ENCODE results near the gene CRTC3. TPM values are rescaled to one million over a fixed set of nuclear protein-coding genes. Genes with fewer than 3 reads are reported as not detected.

CRTC3 gene
- total and polyA plus RNA-seq, 4 donors: 12.9 to 82.2 (median 44.0) TPM

DNA sequence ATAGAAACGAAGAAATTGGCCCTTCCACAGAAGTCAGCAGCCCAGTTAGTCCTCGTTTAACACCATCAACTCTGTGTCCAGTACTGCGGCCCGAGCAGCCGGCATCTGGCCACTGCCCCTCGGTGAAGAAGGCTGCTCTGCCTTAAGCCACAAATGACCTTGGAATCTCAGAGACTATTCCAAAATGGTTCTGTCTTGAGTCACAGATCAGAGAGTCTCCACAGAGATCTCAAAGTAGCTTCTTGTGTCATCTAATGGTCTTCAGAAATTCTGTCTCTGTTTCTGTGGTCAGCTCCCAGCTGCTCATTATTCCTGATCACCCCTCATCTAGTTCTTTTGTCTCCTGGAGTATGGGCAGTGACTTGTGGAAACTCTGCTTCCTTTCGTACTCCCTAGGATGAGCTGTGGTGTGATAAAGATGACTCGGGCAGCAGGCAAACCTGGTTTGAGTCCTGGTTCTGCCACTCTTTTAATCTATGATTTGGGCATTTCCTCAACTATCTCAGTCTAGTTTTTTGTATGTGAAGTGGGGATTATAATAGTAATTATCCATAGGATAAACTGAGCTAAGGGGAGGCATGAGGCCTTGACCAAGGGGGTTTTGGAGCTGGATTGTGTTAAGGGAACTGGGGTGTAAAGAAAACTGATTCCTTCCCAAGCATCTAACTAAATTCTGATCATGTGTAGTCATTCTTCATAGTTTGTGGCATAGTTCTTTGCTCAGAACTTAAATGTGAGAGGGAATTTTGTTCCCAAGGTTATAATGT lies 22.6 kb downstream of the CRTC3 start:
- ATAC-seq (ENCODE audit: low FRiP score) (peak; percentile 58), DNase-seq (no peak)
- no peaks in the 10 kb centered on the region for H3K9me3 ChIP-seq (ENCODE audit: control insufficient read depth, low read length)
- H3K4me1 ChIP-seq (ENCODE audit: control insufficient read depth in 1 of 2, insufficient read depth in 2 of 2, low read length in 2 of 2): peaks cover 4 to 11% of the 10 kb centered on the region in 2 donors
- peak overlapping the region; percentile 94 to 98 for H3K27ac ChIP-seq (ENCODE audit: low read depth in 1 of 2, low read length in 2 of 2)
- no peaks in the 10 kb centered on the region for H3K27me3 ChIP-seq (ENCODE audit: control insufficient read depth in 1 of 2, insufficient read depth in 2 of 2, low read length in 1 of 2)
- 50 to 55% methylated on average over 8 of the region's 8 CpGs for WGBS, 2 donors
- intact Hi-C loops (cut with DNase I): loop anchor here in 1 of 2 donors (5.0 kb wide), 1 partner anchor 40 kb away; no protein-coding TSS in a partner anchor
- no peaks in the 10 kb centered on the region for H3K36me3 ChIP-seq (ENCODE audit: control insufficient read depth in 1 of 2, insufficient read depth in 2 of 2, low read length in 1 of 2)
- no peak overlapping the region for H3K4me3 ChIP-seq (ENCODE audit: low read length in 2 of 2)

DNA sequence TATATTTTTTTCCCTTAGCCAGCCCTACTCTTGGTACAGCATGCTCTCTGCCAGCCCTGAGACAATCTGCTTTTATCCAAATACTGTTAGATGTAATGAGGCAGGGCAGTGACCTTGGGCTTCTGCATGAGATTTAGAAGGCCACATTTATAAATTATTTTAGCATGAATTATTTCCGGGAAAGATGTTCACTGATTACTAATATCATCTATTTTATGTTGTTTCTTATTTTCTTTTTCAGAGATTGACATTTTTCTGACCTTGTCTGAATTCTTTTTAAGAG lies 23.1 kb downstream of the CRTC3 start:
- H3K9me3 ChIP-seq (ENCODE audit: control insufficient read depth, low read length): no peaks in the 10 kb centered on the region
- H3K27me3 ChIP-seq (ENCODE audit: control insufficient read depth in 1 of 2, insufficient read depth in 2 of 2, low read length in 1 of 2): no peaks in the 10 kb centered on the region
- H3K4me3 ChIP-seq (ENCODE audit: low read length in 2 of 2): no peak overlapping the region
- H3K4me1 ChIP-seq (ENCODE audit: control insufficient read depth in 1 of 2, insufficient read depth in 2 of 2, low read length in 2 of 2): peaks cover 4 to 11% of the 10 kb centered on the region in 2 donors
- ATAC-seq (ENCODE audit: low FRiP score) (no peak), DNase-seq (no peak)
- no peaks in the 10 kb centered on the region for H3K36me3 ChIP-seq (ENCODE audit: control insufficient read depth in 1 of 2, insufficient read depth in 2 of 2, low read length in 1 of 2)
- intact Hi-C loops (cut with DNase I): loop anchor here in 1 of 2 donors (5.0 kb wide), 1 partner anchor 39 kb away; no protein-coding TSS in a partner anchor
- WGBS, 2 donors: 5 to 15% methylated on average over 1 of the region's 1 CpG
- peak overlapping the region; percentile 94 to 98 for H3K27ac ChIP-seq (ENCODE audit: low read depth in 1 of 2, low read length in 2 of 2)

DNA sequence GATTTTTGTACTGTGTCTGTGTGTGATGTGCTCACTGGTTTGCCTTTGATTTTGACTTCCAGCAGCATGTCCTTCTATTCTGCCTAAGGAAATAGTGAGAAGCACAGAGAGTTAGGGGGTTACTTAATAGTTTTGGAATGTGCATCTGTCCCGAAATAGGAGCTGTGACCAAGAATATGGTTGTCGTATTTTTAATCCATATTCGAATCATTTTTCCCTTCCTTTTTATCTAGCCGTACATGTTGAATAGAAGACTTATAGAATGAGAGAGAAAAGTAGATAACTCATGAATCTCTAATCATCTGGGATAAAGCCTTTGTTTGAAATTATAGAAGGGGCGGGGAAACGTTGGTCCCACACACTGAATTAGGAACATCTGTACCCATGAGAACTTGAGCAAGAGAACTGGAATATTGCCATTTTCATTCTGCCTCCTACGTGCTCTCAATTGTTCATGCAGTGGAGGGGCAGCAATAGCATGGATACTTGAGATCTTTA lies 23.6 kb downstream of the CRTC3 start:
- H3K27me3 ChIP-seq (ENCODE audit: control insufficient read depth in 1 of 2, insufficient read depth in 2 of 2, low read length in 1 of 2): no peaks in the 10 kb centered on the region
- peaks cover 4 to 11% of the 10 kb centered on the region in 2 donors for H3K4me1 ChIP-seq (ENCODE audit: control insufficient read depth in 1 of 2, insufficient read depth in 2 of 2, low read length in 2 of 2)
- intact Hi-C loops (cut with DNase I): loop anchor here in 1 of 2 donors (5.0 kb wide), 1 partner anchor 39 kb away; no protein-coding TSS in a partner anchor
- peak; percentile 70 for ATAC-seq (ENCODE audit: low FRiP score)
- peak overlapping the region; percentile 48 to 51 for H3K27ac ChIP-seq (ENCODE audit: low read depth in 1 of 2, low read length in 2 of 2)
- no peaks in the 10 kb centered on the region for H3K9me3 ChIP-seq (ENCODE audit: control insufficient read depth, low read length)
- DNase-seq: no peak
- no peaks in the 10 kb centered on the region for H3K36me3 ChIP-seq (ENCODE audit: control insufficient read depth in 1 of 2, insufficient read depth in 2 of 2, low read length in 1 of 2)
- peak overlapping the region in 1 of 2 donors; percentile 7 for H3K4me3 ChIP-seq (ENCODE audit: low read length in 2 of 2)
- 4 to 8% methylated on average over 7 of the region's 7 CpGs for WGBS, 2 donors

DNA sequence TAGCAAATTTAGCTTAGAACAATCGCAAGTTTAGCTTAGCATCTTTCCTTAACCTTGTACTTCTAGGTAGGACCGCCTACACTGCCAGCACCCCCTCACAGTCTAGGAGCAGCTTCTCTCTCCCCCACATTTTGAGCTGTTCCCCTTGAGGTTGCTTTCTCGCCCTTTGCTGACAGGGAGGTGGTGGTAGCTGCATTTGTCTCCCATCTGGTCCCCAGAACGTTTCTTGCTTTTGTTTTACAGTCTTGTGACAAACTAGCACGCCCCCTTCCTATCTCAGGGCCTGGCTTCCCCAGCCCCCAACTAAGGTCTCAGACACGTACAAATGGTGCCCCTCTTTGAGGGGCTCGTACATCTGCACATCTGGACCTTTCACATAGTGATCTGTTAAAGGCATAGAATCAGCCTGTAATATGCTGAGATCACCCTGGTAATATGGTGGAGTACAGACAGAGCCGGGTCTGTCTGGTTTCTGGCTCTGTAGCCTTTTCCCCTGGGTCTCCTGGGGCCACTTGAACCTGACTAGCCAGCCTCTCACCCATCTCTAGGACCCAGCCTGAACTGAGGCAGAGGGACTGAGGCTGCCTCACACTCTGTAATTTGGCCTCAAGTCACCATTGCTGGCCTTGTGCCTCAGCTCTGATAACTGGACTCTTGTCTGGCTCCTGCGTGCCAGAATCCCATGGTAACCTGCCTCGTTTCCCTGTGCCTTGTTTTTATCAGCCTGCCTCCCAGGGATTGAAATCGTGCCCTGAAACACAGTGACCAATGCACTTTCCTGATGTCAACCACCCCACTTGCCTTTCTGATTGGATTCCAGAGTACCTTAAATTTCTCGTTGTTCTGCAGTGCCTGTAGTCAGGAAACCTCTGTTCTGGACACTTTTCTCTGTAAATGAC lies 27.7 kb downstream of the CRTC3 start:
- 9 to 11% methylated on average over 12 of the region's 12 CpGs for WGBS, 2 donors
- Histone ChIP-seq H3K27me3 (ENCODE audit: control insufficient read depth in 1 of 2, insufficient read depth in 2 of 2, low read length in 1 of 2) (no peaks in the 10 kb centered on the region), H3K4me3 (ENCODE audit: low read length in 2 of 2) (no peak overlapping the region), H3K4me1 (ENCODE audit: control insufficient read depth in 1 of 2, insufficient read depth in 2 of 2, low read length in 2 of 2) (peaks cover 5 to 7% of the 10 kb centered on the region in 2 donors), H3K27ac (ENCODE audit: low read depth in 1 of 2, low read length in 2 of 2) (peak overlapping the region; percentile 91 to 97), H3K9me3 (ENCODE audit: control insufficient read depth, low read length) (no peaks in the 10 kb centered on the region), H3K36me3 (ENCODE audit: control insufficient read depth in 1 of 2, insufficient read depth in 2 of 2, low read length in 1 of 2) (no peaks in the 10 kb centered on the region)
- ATAC-seq (ENCODE audit: low FRiP score) (peak; percentile 88), DNase-seq (peak; percentile 93 to 94)
- intact Hi-C loops (cut with DNase I): loop anchor here (5.0 kb wide), 2 partner anchors 40 to 55 kb away; no protein-coding TSS in a partner anchor

DNA sequence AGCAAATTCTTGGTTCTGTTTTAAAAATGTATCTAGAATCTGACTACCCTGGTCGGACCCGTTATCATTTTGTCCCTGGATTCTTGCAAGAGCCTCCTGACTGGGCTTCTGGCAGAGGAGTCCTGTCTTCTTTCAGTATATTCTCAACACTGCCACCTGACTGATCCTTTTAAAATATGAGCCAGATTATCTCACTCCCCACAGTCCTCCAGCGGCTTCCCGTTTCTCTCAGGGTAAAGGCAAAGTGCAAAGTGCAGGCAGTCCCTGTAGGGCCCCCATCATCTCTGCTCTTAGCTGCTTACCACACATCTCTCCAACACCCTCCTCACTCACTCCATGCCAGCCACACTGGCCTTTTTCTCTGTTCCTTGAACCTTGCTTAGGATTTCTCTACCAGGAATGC lies 28.4 kb downstream of the CRTC3 start:
- intact Hi-C loops (cut with DNase I): loop anchor here (5.0 kb wide), 2 partner anchors 39 to 54 kb away; no protein-coding TSS in a partner anchor
- H3K9me3 ChIP-seq (ENCODE audit: control insufficient read depth, low read length): no peaks in the 10 kb centered on the region
- no peaks in the 10 kb centered on the region for H3K36me3 ChIP-seq (ENCODE audit: control insufficient read depth in 1 of 2, insufficient read depth in 2 of 2, low read length in 1 of 2)
- WGBS, 2 donors: 0 to 2% methylated on average over 4 of the region's 4 CpGs
- H3K27me3 ChIP-seq (ENCODE audit: control insufficient read depth in 1 of 2, insufficient read depth in 2 of 2, low read length in 1 of 2): no peaks in the 10 kb centered on the region
- peaks cover 3 to 5% of the 10 kb centered on the region in 2 donors for H3K4me1 ChIP-seq (ENCODE audit: control insufficient read depth in 1 of 2, insufficient read depth in 2 of 2, low read length in 2 of 2)
- no peak overlapping the region for H3K4me3 ChIP-seq (ENCODE audit: low read length in 2 of 2)
- ATAC-seq (ENCODE audit: low FRiP score) (peak; percentile 39), DNase-seq (no peak)
- H3K27ac ChIP-seq (ENCODE audit: low read depth in 1 of 2, low read length in 2 of 2): peak overlapping the region; percentile 62 to 97

DNA sequence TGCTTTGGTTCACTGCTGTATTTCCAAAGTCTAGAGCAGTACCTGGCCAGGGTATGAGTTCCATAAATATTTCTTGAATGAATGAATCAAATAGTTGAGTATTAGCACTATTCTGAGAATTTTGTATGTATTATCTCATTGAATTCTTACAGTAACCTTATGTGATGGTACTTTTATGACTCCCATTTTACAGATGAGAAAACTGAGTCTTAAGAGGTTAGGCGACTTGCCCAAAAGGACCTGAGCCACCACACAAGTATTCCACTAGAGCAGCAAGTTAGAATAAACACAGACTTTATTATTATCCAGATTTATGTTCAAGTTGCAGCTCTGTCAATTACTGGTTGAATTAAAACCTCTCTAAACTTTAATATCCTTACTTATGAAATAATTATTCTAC lies 29.4 kb downstream of the CRTC3 start:
- 99 to 100% methylated on average over 1 of the region's 1 CpG for WGBS, 2 donors
- H3K36me3 ChIP-seq (ENCODE audit: control insufficient read depth in 1 of 2, insufficient read depth in 2 of 2, low read length in 1 of 2): no peaks in the 10 kb centered on the region
- peak overlapping the region in 1 of 2 donors; percentile 42 for H3K27ac ChIP-seq (ENCODE audit: low read depth in 1 of 2, low read length in 2 of 2)
- ATAC-seq (ENCODE audit: low FRiP score): no peak
- no peak overlapping the region for H3K4me3 ChIP-seq (ENCODE audit: low read length in 2 of 2)
- intact Hi-C loops (cut with DNase I): loop anchor here (5.0 kb wide), 2 partner anchors 38 to 53 kb away; no protein-coding TSS in a partner anchor
- no peaks in the 10 kb centered on the region for H3K9me3 ChIP-seq (ENCODE audit: control insufficient read depth, low read length)
- H3K4me1 ChIP-seq (ENCODE audit: control insufficient read depth in 1 of 2, insufficient read depth in 2 of 2, low read length in 2 of 2): peaks cover 3 to 7% of the 10 kb centered on the region in 2 donors
- DNase-seq: no peak
- H3K27me3 ChIP-seq (ENCODE audit: control insufficient read depth in 1 of 2, insufficient read depth in 2 of 2, low read length in 1 of 2): no peaks in the 10 kb centered on the region

DNA sequence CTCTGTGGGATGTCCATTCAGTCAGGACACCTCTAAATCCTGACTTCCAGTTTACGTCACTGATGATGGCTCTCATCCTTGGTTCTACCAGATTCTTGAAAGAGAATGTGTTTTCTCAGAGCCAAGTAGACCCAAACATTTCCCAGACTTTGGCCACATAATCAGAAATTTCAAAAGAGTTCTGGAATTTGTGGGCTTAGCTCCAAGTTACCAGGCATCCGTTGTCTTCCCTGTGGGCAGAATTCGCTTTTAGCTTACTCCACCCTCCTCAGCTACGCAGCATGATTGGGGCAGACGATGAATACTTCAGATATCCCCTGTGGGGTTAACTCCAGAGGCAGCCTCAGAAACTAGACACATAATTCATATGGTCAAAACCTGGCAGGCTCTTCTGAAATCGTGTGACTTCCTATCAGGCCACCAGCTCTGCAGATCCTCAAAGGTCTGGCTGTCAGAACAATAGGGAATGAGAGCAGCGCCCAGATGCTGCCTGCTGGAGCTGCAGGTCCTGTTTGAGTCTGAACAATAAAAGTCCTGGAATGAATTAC lies 30.6 kb downstream of the CRTC3 start:
- H3K4me1 ChIP-seq (ENCODE audit: control insufficient read depth in 1 of 2, insufficient read depth in 2 of 2, low read length in 2 of 2): peaks cover 4 to 8% of the 10 kb centered on the region in 2 donors
- intact Hi-C loops (cut with DNase I): no loop called here
- peak overlapping the region; percentile 61 to 92 for H3K27ac ChIP-seq (ENCODE audit: low read depth in 1 of 2, low read length in 2 of 2)
- WGBS, 2 donors: 3 to 8% methylated on average over 7 of the region's 7 CpGs
- peak; percentile 65 for ATAC-seq (ENCODE audit: low FRiP score)
- peak in 1 of 2 donors; percentile 56 for DNase-seq
- H3K36me3 ChIP-seq (ENCODE audit: control insufficient read depth in 1 of 2, insufficient read depth in 2 of 2, low read length in 1 of 2): no peaks in the 10 kb centered on the region
- no peaks in the 10 kb centered on the region for H3K27me3 ChIP-seq (ENCODE audit: control insufficient read depth in 1 of 2, insufficient read depth in 2 of 2, low read length in 1 of 2)
- no peaks in the 10 kb centered on the region for H3K9me3 ChIP-seq (ENCODE audit: control insufficient read depth, low read length)
- no peak overlapping the region for H3K4me3 ChIP-seq (ENCODE audit: low read length in 2 of 2)

Measured in aorta (tissue), 5 donors.